Erythroblast (primary cell): ENCODE measurements around the gene TEX44.

Experiments used
- GATA1 ChIP-seq: IDR thresholded peaks from 2 replicates; pipeline ENCODE4 v1.6.1; 2011; ENCODE audit warnings: low read depth, mild to moderate bottlenecking, control low read depth, low read length, moderate library complexity
- POLR2A ChIP-seq: IDR thresholded peaks from 2 replicates; pipeline ENCODE4 v1.6.1; 2011; ENCODE audit warnings: mild to moderate bottlenecking, low read length

DNA sequence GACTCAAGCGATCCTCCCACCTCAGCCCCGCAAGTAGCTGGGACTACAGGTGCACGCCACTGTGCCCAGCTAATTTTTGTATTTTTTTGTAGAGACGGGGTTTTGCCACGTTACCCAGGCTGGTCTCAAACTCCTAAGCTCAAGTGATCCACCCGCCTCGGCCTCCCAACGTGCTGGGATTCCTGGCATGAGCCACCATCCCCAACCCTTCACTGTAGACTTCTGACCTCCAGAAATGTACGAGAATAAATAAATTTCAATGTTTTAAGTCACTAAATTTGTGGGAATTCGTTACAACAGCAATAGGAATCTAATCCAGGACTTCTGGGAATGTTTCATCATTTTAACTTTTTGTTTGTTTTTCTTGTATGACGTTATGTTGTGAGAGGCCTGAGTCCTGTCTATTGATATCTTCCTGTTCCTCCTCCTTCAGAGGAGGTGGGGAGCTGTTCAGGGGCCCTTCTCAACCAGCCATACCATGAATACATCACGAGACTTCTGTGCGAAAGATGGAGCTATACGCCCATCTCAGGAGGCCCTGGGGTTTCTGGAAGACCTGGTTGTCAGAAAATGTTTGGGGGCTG, 40.0 kb downstream of the TEX44 start:
- TF ChIP-seq POLR2A: no peak
- TF ChIP-seq GATA1: no peak
